Neural progenitor cell (in vitro differentiated cells): ENCODE results near the gene NR1H4.

Experiments
- EZH2 ChIP-seq: fragments of 200-600 bp; sonication (generic); IDR thresholded peaks from 2 replicates; pipeline ENCODE4 v1.6.1; 2017; ENCODE audit warnings: antibody characterized with exemption, mild to moderate bottlenecking, moderate library complexity
- EZH2phosphoT487 ChIP-seq: fragments of 200-600 bp; sonication (generic); IDR thresholded peaks from 2 replicates; pipeline ENCODE4 v1.6.1; 2017; ENCODE audit warnings: antibody characterized with exemption
- TF ChIP-seq, protein P1 (sequence below): fragments of 200-600 bp; sonication (generic); IDR thresholded peaks from 2 replicates; pipeline ENCODE4 v1.5.1; 2017; ENCODE audit warnings: antibody characterized with exemption, mild to moderate bottlenecking

DNA sequence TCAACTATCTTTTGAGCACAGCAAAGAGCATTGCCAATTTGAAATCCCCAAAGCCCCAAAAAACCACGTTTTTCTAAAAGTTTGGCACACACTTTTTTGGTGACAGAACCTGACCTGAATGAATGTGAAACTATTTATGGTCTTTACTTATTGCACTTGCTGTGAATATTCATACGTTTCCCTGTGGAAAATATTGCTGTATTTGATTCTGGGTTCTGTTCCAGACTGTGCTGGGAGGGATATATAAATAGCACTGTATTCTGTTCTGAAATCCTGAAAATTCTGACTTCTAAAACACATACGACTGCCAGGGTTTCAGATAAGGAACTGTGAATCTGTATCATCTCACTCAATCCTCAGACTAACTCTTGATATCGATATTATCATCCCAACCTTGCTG, 35.1 kb downstream of the NR1H4 start:
- TF ChIP-seq EZH2 (no peak), EZH2phosphoT487 (no peak)
- TF ChIP-seq, protein P1, sequence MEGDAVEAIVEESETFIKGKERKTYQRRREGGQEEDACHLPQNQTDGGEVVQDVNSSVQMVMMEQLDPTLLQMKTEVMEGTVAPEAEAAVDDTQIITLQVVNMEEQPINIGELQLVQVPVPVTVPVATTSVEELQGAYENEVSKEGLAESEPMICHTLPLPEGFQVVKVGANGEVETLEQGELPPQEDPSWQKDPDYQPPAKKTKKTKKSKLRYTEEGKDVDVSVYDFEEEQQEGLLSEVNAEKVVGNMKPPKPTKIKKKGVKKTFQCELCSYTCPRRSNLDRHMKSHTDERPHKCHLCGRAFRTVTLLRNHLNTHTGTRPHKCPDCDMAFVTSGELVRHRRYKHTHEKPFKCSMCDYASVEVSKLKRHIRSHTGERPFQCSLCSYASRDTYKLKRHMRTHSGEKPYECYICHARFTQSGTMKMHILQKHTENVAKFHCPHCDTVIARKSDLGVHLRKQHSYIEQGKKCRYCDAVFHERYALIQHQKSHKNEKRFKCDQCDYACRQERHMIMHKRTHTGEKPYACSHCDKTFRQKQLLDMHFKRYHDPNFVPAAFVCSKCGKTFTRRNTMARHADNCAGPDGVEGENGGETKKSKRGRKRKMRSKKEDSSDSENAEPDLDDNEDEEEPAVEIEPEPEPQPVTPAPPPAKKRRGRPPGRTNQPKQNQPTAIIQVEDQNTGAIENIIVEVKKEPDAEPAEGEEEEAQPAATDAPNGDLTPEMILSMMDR: no peak
